ENCODE results near the gene CWF19L1. TPM values are rescaled to one million over a fixed set of nuclear protein-coding genes. Genes with fewer than 3 reads are reported as not detected.

CWF19L1 gene
- total and polyA plus RNA-seq, 2 of the 13 experiments (the other 11 are each of a cell fraction or from before 2014, with no cell fraction given): 13.6 to 42.1 TPM

DNA sequence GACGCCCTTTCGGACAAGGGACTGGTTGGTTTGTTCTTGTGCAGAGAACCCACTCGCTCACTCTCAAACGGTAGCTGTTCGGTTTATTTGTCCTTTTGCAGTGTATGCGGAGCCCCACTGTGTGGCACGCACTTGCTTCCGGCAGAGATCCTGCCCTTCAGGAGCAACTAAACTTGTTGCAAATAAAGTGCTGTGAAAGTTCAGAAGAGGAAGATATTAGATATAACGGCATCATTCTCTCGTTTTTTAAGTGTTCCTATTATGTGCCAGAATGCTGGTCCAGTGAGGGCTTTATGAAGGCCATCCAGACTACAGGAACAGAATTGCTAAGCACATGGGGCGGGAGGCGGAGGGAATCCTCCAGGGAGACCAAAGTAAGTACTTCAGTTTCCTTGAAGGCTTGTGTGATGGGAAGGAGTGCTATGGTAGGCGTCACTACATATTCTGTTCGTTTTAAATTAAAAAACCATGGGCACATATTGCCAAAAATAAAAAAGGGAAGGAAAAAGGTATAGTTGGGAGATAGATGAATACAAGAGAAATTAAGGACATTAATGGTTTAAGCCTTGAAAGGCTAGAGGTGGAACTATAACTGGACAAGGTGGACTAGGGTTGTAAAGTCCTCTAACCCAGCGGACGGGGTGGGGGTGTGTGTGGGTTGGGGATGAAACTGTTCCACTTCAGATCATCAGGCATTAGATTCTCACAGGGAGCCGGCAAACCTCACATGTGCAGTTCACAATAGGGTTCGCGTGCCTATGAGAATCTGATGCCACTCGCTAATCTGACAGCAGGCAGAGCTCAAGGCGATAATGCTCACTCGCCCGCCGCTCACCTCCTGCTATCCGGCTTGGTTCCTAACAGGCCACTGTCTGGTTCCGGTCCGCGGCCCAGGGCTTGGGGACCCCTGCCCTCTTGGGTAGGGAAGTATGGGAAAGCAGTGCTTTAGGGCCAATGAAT lies 80.9 kb downstream of the CWF19L1 start (continued):
- TF ChIP-seq, protein P1, sequence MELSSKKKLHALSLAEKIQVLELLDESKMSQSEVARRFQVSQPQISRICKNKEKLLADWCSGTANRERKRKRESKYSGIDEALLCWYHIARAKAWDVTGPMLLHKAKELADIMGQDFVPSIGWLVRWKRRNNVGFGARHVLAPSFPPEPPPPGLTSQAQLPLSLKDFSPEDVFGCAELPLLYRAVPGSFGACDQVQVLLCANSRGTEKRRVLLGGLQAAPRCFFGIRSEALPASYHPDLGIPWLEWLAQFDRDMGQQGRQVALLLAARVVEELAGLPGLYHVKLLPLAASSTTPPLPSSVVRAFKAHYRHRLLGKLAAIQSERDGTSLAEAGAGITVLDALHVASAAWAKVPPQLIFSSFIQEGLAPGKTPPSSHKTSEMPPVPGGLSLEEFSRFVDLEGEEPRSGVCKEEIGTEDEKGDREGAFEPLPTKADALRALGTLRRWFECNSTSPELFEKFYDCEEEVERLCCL (CRISPR knock-in tag; IDR thresholded peaks at IDR 0.05; ENCODE audit: borderline replicate concordance): no peak
- TF ChIP-seq ZNF256 (CRISPR knock-in tag; conservative IDR thresholded peaks at IDR 0.05) (no peak), NR2F1 (CRISPR knock-in tag; IDR thresholded peaks at IDR 0.05) (no peak), ZNF605 (CRISPR knock-in tag; IDR thresholded peaks at IDR 0.05) (0 out of 2 replicates have a peak, but pooled peaks have one; percentile 60), ZNF333 (CRISPR knock-in tag; IDR thresholded peaks at IDR 0.05; ENCODE audit: borderline replicate concordance) (no peak), ZMYM4 (CRISPR knock-in tag; IDR thresholded peaks at IDR 0.05) (no peak)
- TF ChIP-seq, protein P2, sequence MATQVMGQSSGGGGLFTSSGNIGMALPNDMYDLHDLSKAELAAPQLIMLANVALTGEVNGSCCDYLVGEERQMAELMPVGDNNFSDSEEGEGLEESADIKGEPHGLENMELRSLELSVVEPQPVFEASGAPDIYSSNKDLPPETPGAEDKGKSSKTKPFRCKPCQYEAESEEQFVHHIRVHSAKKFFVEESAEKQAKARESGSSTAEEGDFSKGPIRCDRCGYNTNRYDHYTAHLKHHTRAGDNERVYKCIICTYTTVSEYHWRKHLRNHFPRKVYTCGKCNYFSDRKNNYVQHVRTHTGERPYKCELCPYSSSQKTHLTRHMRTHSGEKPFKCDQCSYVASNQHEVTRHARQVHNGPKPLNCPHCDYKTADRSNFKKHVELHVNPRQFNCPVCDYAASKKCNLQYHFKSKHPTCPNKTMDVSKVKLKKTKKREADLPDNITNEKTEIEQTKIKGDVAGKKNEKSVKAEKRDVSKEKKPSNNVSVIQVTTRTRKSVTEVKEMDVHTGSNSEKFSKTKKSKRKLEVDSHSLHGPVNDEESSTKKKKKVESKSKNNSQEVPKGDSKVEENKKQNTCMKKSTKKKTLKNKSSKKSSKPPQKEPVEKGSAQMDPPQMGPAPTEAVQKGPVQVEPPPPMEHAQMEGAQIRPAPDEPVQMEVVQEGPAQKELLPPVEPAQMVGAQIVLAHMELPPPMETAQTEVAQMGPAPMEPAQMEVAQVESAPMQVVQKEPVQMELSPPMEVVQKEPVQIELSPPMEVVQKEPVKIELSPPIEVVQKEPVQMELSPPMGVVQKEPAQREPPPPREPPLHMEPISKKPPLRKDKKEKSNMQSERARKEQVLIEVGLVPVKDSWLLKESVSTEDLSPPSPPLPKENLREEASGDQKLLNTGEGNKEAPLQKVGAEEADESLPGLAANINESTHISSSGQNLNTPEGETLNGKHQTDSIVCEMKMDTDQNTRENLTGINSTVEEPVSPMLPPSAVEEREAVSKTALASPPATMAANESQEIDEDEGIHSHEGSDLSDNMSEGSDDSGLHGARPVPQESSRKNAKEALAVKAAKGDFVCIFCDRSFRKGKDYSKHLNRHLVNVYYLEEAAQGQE (IDR thresholded peaks at IDR 0.05; ENCODE audit: borderline replicate concordance in 1 of 2, low read depth in 1 of 2, low read length in 2 of 2): no peak
- TF ChIP-seq, protein P3, sequence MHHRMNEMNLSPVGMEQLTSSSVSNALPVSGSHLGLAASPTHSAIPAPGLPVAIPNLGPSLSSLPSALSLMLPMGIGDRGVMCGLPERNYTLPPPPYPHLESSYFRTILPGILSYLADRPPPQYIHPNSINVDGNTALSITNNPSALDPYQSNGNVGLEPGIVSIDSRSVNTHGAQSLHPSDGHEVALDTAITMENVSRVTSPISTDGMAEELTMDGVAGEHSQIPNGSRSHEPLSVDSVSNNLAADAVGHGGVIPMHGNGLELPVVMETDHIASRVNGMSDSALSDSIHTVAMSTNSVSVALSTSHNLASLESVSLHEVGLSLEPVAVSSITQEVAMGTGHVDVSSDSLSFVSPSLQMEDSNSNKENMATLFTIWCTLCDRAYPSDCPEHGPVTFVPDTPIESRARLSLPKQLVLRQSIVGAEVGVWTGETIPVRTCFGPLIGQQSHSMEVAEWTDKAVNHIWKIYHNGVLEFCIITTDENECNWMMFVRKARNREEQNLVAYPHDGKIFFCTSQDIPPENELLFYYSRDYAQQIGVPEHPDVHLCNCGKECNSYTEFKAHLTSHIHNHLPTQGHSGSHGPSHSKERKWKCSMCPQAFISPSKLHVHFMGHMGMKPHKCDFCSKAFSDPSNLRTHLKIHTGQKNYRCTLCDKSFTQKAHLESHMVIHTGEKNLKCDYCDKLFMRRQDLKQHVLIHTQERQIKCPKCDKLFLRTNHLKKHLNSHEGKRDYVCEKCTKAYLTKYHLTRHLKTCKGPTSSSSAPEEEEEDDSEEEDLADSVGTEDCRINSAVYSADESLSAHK (CRISPR knock-in tag; IDR thresholded peaks at IDR 0.05; ENCODE audit: borderline replicate concordance): no peak
- TF ChIP-seq, protein P4, sequence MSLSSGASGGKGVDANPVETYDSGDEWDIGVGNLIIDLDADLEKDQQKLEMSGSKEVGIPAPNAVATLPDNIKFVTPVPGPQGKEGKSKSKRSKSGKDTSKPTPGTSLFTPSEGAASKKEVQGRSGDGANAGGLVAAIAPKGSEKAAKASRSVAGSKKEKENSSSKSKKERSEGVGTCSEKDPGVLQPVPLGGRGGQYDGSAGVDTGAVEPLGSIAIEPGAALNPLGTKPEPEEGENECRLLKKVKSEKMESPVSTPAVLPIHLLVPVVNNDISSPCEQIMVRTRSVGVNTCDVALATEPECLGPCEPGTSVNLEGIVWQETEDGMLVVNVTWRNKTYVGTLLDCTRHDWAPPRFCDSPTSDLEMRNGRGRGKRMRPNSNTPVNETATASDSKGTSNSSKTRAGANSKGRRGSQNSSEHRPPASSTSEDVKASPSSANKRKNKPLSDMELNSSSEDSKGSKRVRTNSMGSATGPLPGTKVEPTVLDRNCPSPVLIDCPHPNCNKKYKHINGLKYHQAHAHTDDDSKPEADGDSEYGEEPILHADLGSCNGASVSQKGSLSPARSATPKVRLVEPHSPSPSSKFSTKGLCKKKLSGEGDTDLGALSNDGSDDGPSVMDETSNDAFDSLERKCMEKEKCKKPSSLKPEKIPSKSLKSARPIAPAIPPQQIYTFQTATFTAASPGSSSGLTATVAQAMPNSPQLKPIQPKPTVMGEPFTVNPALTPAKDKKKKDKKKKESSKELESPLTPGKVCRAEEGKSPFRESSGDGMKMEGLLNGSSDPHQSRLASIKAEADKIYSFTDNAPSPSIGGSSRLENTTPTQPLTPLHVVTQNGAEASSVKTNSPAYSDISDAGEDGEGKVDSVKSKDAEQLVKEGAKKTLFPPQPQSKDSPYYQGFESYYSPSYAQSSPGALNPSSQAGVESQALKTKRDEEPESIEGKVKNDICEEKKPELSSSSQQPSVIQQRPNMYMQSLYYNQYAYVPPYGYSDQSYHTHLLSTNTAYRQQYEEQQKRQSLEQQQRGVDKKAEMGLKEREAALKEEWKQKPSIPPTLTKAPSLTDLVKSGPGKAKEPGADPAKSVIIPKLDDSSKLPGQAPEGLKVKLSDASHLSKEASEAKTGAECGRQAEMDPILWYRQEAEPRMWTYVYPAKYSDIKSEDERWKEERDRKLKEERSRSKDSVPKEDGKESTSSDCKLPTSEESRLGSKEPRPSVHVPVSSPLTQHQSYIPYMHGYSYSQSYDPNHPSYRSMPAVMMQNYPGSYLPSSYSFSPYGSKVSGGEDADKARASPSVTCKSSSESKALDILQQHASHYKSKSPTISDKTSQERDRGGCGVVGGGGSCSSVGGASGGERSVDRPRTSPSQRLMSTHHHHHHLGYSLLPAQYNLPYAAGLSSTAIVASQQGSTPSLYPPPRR (CRISPR knock-in tag; IDR thresholded peaks at IDR 0.05; ENCODE audit: borderline replicate concordance): 0 out of 2 replicates have a peak, but pooled peaks have one; percentile 48
- TF ChIP-seq, protein P5, sequence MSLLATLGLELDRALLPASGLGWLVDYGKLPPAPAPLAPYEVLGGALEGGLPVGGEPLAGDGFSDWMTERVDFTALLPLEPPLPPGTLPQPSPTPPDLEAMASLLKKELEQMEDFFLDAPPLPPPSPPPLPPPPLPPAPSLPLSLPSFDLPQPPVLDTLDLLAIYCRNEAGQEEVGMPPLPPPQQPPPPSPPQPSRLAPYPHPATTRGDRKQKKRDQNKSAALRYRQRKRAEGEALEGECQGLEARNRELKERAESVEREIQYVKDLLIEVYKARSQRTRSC (CRISPR knock-in tag; IDR thresholded peaks at IDR 0.05; ENCODE audit: low read depth): no peak

All from HepG2 (cell line).